GM23338 (cell line): ENCODE data around the gene PDE4D. TPM values are rescaled to one million over a fixed set of nuclear protein-coding genes. Genes with fewer than 3 reads are reported as not detected.

ENCODE experiments used
- ATAC-seq: fragments of 200-7000 bp; cut with Tn5 transposase; 3 replicates; pipeline ENCODE4 v1.9.1; 2020
- DNase-seq: peaks from one replicate; pipeline ENCODE4 v3.0.0-alpha.2; 2015; ENCODE audit warnings: low spot score
- H2AFZ ChIP-seq: fragments of 200-600 bp; sonication (generic); 2 replicates; pipeline ENCODE4 v1.8.0; 2016; ENCODE audit warnings: antibody characterized with exemption, mild to moderate bottlenecking, moderate library complexity
- H3F3A ChIP-seq: fragments of 200-600 bp; sonication (generic); replicated peaks from 2 replicates; pipeline ENCODE4 v1.8.0; 2017; ENCODE audit warnings: antibody characterized with exemption, mixed run types, low read depth
- H3K27ac ChIP-seq: fragments of 200-600 bp; sonication (generic); 2 replicates; pipeline ENCODE4 v1.6.1; 2016; ENCODE audit warnings: low read depth
- H3K27me3 ChIP-seq: fragments of 200-600 bp; sonication (generic); 2 replicates; pipeline ENCODE4 v1.8.0; 2016; ENCODE audit warnings: mild to moderate bottlenecking, mixed run types, moderate library complexity; ENCODE audit not compliant: insufficient read depth
- H3K36me3 ChIP-seq: fragments of 200-600 bp; sonication (generic); 2 replicates; pipeline ENCODE4 v1.8.0; 2016; ENCODE audit warnings: mild to moderate bottlenecking; ENCODE audit not compliant: insufficient read depth
- H3K4me1 ChIP-seq: fragments of 200-600 bp; sonication (generic); 2 replicates; pipeline ENCODE4 v1.8.0; 2016; ENCODE audit warnings: mild to moderate bottlenecking, moderate library complexity; ENCODE audit not compliant: insufficient read depth
- H3K4me2 ChIP-seq: fragments of 200-600 bp; sonication (generic); 2 replicates; pipeline ENCODE4 v1.7.1; 2017; ENCODE audit warnings: mixed run types
- H3K4me3 ChIP-seq: fragments of 200-600 bp; sonication (generic); 2 replicates; pipeline ENCODE4 v1.6.1; 2016; ENCODE audit warnings: mixed run types
- H3K79me2 ChIP-seq: fragments of 200-600 bp; sonication (generic); replicated peaks from 2 replicates; pipeline ENCODE4 v1.8.0; 2017; ENCODE audit warnings: mild to moderate bottlenecking; ENCODE audit not compliant: insufficient read depth
- H3K9me2 ChIP-seq: fragments of 200-600 bp; sonication (generic); 2 replicates; pipeline ENCODE4 v1.8.0; 2017; ENCODE audit not compliant: insufficient read depth
- H4K20me1 ChIP-seq: fragments of 200-600 bp; sonication (generic); replicated peaks from 2 replicates; pipeline ENCODE4 v1.8.0; 2017; ENCODE audit warnings: mild to moderate bottlenecking; ENCODE audit not compliant: insufficient read depth
- H3K27ac Mint-ChIP-seq: 2 replicates; pipeline ENCODE4 v1.8.0; 2020; ENCODE audit warnings: inconsistent platforms, mild to moderate bottlenecking, moderate library complexity, mixed read lengths
- H3K27me3 Mint-ChIP-seq: 3 replicates; pipeline ENCODE4 v1.8.0; 2022; ENCODE audit warnings: low read depth, mild to moderate bottlenecking, moderate library complexity, mixed read lengths, inconsistent platforms; ENCODE audit not compliant: insufficient read depth, poor library complexity
- H3K36me3 Mint-ChIP-seq: 3 replicates; pipeline ENCODE4 v1.8.0; 2021; ENCODE audit warnings: low read depth, mild to moderate bottlenecking, inconsistent platforms, moderate library complexity, mixed read lengths
- H3K4me1 Mint-ChIP-seq: 3 replicates; pipeline ENCODE4 v1.8.0; 2020; ENCODE audit warnings: mild to moderate bottlenecking, inconsistent platforms, mixed read lengths
- H3K4me3 Mint-ChIP-seq: 3 replicates; pipeline ENCODE4 v1.8.0; 2021; ENCODE audit warnings: moderate library complexity, mild to moderate bottlenecking, inconsistent platforms, mixed read lengths
- H3K9me3 Mint-ChIP-seq: 3 replicates; pipeline ENCODE4 v1.8.0; 2020; ENCODE audit warnings: moderate library complexity, mild to moderate bottlenecking, inconsistent platforms, mixed read lengths
- ETS1 ChIP-seq: IDR thresholded peaks from 2 replicates; pipeline ENCODE4 v1.6.1; 2016; ENCODE audit warnings: antibody characterized with exemption
- EZH2 ChIP-seq: fragments of 200-600 bp; sonication (generic); IDR thresholded peaks from one replicate; pipeline ENCODE4 v1.8.0; 2017; ENCODE audit warnings: antibody characterized with exemption, mild to moderate bottlenecking, low read depth; ENCODE audit not compliant: unreplicated experiment
- NANOG ChIP-seq: IDR thresholded peaks from 2 replicates; pipeline ENCODE4 v1.6.1; 2016; ENCODE audit warnings: antibody characterized with exemption, borderline replicate concordance
- STAT1 ChIP-seq: IDR thresholded peaks from one replicate; pipeline ENCODE4 v1.6.1; 2016; ENCODE audit warnings: antibody characterized with exemption; ENCODE audit not compliant: unreplicated experiment
- polyA plus RNA-seq: library from polyadenylated mRNA; unstranded; fragments of >200 nt; fragmentation: Nextera tagmentation; extraction: Ambion mirVana; gene quantifications from 2 replicates; pipeline ENCODE4 v1.2.1, GENCODE V29; 2016
- total RNA-seq: library from RNA; depleted of rRNA; stranded (reverse); fragments of >200 nt; shearing (Covaris generic); gene quantifications from 2 replicates; pipeline ENCODE4 v1.2.3, GENCODE V29; 2014
- TF ChIP-seq, protein P1 (sequence below): fragments of 250-450 bp; sonication (Bioruptor Pico); IDR thresholded peaks from 2 replicates; pipeline ENCODE4 v1.5.0; 2020; ENCODE audit warnings: mild to moderate bottlenecking, moderate library complexity
- TF ChIP-seq, protein P2 (sequence below): IDR thresholded peaks from one replicate; pipeline ENCODE4 v1.6.1; 2018; ENCODE audit warnings: antibody characterized with exemption; ENCODE audit not compliant: unreplicated experiment
- TF ChIP-seq, protein P3 (sequence below), 2 experiments: fragments of 200-600 bp in 1 of 2; sonication (generic) in 1 of 2; conservative IDR thresholded peaks; 2 replicates each; pipeline versions ENCODE4 v1.5.1 to v1.6.1; 2016 to 2017; ENCODE audit warnings: antibody characterized with exemption in 2 of 2, low read depth in 2 of 2, mild to moderate bottlenecking in 2 of 2, moderate library complexity in 1 of 2

The PDE4D gene
- total and polyA plus RNA-seq, 2 experiments from 2014 or later = 2.1 to 4.7 TPM

- Mint-ChIP-seq H3K27me3 (no peaks in the 10 kb centered on the region), H3K4me3 (no peak overlapping the region), H3K9me3 (no peaks in the 10 kb centered on the region), H3K27ac (no peak overlapping the region), H3K4me1 (peaks cover 7% of the 10 kb centered on the region), H3K36me3 (no peaks in the 10 kb centered on the region)
- no peak for DNase-seq
- no peaks in the 10 kb centered on the region for H3F3A ChIP-seq
- H3K9me2 ChIP-seq = no peaks in the 10 kb centered on the region
- no peaks in the 10 kb centered on the region for H3K36me3 ChIP-seq
- H3K27me3 ChIP-seq = no peaks in the 10 kb centered on the region
- H3K4me1 ChIP-seq = peaks cover 9% of the 10 kb centered on the region; the same call in 1 of the 2 replicates
- no peak for ATAC-seq
- TF ChIP-seq ETS1 (no peak), NANOG (no peak)
- H3K4me2 ChIP-seq = no peak overlapping the region
- no peak overlapping the region for H2AFZ ChIP-seq
- no peak overlapping the region for H3K27ac ChIP-seq
- no peaks in the 10 kb centered on the region for H3K79me2 ChIP-seq
- no peak overlapping the region for H3K4me3 ChIP-seq
- H4K20me1 ChIP-seq = no peaks in the 10 kb centered on the region
Observed at GRCh38 chr5:59732806-59733205, 160.7 kb downstream of the PDE4D start.

DNA sequence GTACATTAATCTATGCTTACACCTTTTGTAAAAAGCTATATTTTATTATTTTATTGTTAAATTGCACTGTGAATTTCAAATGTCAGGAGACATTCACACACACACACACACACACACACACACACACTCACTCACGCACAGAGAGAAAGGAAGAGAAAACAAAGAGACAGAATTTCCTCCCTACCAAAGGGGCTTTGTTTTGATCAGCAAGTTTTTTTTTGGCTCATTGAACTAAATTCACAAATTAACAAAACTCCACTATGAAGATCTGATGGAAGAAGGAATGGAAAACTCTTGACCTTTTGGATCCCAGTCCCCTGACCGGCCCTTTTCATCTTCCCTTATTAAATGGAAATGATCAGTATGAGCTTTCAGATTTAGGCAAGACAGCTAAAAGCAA is 161.2 kb downstream of the PDE4D start:
- H3K27ac Mint-ChIP-seq = no peak overlapping the region

More for the DNA sequence above, 161.2 kb downstream of the PDE4D start:
- no peaks in the 10 kb centered on the region for H3K27me3 ChIP-seq
- Mint-ChIP-seq H3K9me3 (no peaks in the 10 kb centered on the region), H3K27me3 (no peaks in the 10 kb centered on the region), H3K4me3 (no peak overlapping the region), H3K4me1 (peaks cover 7% of the 10 kb centered on the region), H3K36me3 (no peaks in the 10 kb centered on the region)
- no peak for ATAC-seq
- no peaks in the 10 kb centered on the region for H3K9me2 ChIP-seq
- H3F3A ChIP-seq = no peaks in the 10 kb centered on the region
- H2AFZ ChIP-seq = no peak overlapping the region
- peaks cover 9% of the 10 kb centered on the region; the same call in 1 of the 2 replicates for H3K4me1 ChIP-seq
- DNase-seq = peak; percentile 24
- no peaks in the 10 kb centered on the region for H3K36me3 ChIP-seq
- TF ChIP-seq, protein P1, sequence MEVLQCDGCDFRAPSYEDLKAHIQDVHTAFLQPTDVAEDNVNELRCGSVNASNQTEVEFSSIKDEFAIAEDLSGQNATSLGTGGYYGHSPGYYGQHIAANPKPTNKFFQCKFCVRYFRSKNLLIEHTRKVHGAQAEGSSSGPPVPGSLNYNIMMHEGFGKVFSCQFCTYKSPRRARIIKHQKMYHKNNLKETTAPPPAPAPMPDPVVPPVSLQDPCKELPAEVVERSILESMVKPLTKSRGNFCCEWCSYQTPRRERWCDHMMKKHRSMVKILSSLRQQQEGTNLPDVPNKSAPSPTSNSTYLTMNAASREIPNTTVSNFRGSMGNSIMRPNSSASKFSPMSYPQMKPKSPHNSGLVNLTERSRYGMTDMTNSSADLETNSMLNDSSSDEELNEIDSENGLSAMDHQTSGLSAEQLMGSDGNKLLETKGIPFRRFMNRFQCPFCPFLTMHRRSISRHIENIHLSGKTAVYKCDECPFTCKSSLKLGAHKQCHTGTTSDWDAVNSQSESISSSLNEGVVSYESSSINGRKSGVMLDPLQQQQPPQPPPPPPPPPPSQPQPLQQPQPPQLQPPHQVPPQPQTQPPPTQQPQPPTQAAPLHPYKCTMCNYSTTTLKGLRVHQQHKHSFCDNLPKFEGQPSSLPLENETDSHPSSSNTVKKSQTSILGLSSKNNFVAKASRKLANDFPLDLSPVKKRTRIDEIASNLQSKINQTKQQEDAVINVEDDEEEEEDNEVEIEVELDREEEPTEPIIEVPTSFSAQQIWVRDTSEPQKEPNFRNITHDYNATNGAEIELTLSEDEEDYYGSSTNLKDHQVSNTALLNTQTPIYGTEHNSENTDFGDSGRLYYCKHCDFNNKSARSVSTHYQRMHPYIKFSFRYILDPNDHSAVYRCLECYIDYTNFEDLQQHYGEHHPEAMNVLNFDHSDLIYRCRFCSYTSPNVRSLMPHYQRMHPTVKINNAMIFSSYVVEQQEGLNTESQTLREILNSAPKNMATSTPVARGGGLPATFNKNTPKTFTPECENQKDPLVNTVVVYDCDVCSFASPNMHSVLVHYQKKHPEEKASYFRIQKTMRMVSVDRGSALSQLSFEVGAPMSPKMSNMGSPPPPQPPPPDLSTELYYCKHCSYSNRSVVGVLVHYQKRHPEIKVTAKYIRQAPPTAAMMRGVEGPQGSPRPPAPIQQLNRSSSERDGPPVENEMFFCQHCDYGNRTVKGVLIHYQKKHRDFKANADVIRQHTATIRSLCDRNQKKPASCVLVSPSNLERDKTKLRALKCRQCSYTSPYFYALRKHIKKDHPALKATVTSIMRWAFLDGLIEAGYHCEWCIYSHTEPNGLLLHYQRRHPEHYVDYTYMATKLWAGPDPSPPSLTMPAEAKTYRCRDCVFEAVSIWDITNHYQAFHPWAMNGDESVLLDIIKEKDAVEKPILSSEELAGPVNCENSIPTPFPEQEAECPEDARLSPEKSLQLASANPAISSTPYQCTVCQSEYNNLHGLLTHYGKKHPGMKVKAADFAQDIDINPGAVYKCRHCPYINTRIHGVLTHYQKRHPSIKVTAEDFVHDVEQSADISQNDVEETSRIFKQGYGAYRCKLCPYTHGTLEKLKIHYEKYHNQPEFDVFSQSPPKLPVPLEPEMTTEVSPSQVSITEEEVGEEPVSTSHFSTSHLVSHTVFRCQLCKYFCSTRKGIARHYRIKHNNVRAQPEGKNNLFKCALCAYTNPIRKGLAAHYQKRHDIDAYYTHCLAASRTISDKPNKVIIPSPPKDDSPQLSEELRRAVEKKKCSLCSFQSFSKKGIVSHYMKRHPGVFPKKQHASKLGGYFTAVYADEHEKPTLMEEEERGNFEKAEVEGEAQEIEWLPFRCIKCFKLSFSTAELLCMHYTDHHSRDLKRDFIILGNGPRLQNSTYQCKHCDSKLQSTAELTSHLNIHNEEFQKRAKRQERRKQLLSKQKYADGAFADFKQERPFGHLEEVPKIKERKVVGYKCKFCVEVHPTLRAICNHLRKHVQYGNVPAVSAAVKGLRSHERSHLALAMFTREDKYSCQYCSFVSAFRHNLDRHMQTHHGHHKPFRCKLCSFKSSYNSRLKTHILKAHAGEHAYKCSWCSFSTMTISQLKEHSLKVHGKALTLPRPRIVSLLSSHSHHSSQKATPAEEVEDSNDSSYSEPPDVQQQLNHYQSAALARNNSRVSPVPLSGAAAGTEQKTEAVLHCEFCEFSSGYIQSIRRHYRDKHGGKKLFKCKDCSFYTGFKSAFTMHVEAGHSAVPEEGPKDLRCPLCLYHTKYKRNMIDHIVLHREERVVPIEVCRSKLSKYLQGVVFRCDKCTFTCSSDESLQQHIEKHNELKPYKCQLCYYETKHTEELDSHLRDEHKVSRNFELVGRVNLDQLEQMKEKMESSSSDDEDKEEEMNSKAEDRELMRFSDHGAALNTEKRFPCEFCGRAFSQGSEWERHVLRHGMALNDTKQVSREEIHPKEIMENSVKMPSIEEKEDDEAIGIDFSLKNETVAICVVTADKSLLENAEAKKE (CRISPR knock-in tag) = no peak
- TF ChIP-seq, protein P2, sequence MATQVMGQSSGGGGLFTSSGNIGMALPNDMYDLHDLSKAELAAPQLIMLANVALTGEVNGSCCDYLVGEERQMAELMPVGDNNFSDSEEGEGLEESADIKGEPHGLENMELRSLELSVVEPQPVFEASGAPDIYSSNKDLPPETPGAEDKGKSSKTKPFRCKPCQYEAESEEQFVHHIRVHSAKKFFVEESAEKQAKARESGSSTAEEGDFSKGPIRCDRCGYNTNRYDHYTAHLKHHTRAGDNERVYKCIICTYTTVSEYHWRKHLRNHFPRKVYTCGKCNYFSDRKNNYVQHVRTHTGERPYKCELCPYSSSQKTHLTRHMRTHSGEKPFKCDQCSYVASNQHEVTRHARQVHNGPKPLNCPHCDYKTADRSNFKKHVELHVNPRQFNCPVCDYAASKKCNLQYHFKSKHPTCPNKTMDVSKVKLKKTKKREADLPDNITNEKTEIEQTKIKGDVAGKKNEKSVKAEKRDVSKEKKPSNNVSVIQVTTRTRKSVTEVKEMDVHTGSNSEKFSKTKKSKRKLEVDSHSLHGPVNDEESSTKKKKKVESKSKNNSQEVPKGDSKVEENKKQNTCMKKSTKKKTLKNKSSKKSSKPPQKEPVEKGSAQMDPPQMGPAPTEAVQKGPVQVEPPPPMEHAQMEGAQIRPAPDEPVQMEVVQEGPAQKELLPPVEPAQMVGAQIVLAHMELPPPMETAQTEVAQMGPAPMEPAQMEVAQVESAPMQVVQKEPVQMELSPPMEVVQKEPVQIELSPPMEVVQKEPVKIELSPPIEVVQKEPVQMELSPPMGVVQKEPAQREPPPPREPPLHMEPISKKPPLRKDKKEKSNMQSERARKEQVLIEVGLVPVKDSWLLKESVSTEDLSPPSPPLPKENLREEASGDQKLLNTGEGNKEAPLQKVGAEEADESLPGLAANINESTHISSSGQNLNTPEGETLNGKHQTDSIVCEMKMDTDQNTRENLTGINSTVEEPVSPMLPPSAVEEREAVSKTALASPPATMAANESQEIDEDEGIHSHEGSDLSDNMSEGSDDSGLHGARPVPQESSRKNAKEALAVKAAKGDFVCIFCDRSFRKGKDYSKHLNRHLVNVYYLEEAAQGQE = no peak
- TF ChIP-seq, protein P3, sequence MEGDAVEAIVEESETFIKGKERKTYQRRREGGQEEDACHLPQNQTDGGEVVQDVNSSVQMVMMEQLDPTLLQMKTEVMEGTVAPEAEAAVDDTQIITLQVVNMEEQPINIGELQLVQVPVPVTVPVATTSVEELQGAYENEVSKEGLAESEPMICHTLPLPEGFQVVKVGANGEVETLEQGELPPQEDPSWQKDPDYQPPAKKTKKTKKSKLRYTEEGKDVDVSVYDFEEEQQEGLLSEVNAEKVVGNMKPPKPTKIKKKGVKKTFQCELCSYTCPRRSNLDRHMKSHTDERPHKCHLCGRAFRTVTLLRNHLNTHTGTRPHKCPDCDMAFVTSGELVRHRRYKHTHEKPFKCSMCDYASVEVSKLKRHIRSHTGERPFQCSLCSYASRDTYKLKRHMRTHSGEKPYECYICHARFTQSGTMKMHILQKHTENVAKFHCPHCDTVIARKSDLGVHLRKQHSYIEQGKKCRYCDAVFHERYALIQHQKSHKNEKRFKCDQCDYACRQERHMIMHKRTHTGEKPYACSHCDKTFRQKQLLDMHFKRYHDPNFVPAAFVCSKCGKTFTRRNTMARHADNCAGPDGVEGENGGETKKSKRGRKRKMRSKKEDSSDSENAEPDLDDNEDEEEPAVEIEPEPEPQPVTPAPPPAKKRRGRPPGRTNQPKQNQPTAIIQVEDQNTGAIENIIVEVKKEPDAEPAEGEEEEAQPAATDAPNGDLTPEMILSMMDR (conservative IDR thresholded peaks at IDR 0.05; ENCODE audit: low read depth in 2 of 2) = no peak
- no peak for TF ChIP-seq STAT1
- no peak for TF ChIP-seq EZH2
- H3K4me2 ChIP-seq = no peak overlapping the region
- H3K4me3 ChIP-seq = no peak overlapping the region
- H3K79me2 ChIP-seq = no peaks in the 10 kb centered on the region
- H3K27ac ChIP-seq = no peak overlapping the region
- no peaks in the 10 kb centered on the region for H4K20me1 ChIP-seq
